GM12892 (cell line): ENCODE data around the gene SLC2A5.

Experiments
- DNase-seq: peaks from one replicate; pipeline ENCODE4 v3.0.0; 2011; ENCODE audit not compliant: insufficient read length
- FAIRE-seq: peaks from 2 replicates; lab custom pipeline; 2011; peaks lifted over from hg19 to GRCh38; lab: Jason Lieb, UNC
- POLR2A ChIP-seq: IDR thresholded peaks from 2 replicates; pipeline ENCODE4 v1.6.1; 2011; ENCODE audit warnings: low read depth, low read length, control low read depth
- POLR2AphosphoS5 ChIP-seq: IDR thresholded peaks from 2 replicates; pipeline ENCODE4 v1.6.1; 2011; ENCODE audit warnings: low read depth, low read length, control low read depth
- TAF1 ChIP-seq: IDR thresholded peaks from 2 replicates; pipeline ENCODE4 v1.6.1; 2011; ENCODE audit warnings: low read depth, mild to moderate bottlenecking, control low read depth, low read length, borderline replicate concordance

Gene SLC2A5

GRCh38 chr1:9070486-9070885, 1.1 kb upstream of the SLC2A5 start:
- DNase-seq (no peak), FAIRE-seq (no peak)
- no peak for TF ChIP-seq POLR2AphosphoS5
- no peak for TF ChIP-seq POLR2A
- TF ChIP-seq TAF1 = no peak

- FAIRE-seq = peak; percentile 33
- TF ChIP-seq TAF1 = no peak
- no peak for TF ChIP-seq POLR2A
- no peak for TF ChIP-seq POLR2AphosphoS5
- DNase-seq = no peak
These were observed 482 bp downstream of the SLC2A5 start for GRCh38 chr1:9068981-9069325.

- FAIRE-seq (peak; percentile 74), DNase-seq (no peak)
- TF ChIP-seq POLR2A = peak; percentile 52
- TF ChIP-seq POLR2AphosphoS5 = 0 out of 2 replicates have a peak, but pooled peaks have one; percentile 40
- no peak for TF ChIP-seq TAF1
These were observed 2.3 kb downstream of the SLC2A5 start for GRCh38 chr1:9066945-9067807.

- DNase-seq = no peak
- FAIRE-seq = peak; percentile 61
- no peak for TF ChIP-seq TAF1
- TF ChIP-seq POLR2A = peak; percentile 36; the same call in 1 of the 2 replicates
- peak; percentile 69; the same call in 1 of the 2 replicates for TF ChIP-seq POLR2AphosphoS5
These were observed 4.2 kb downstream of the SLC2A5 start for GRCh38 chr1:9065213-9065751.

- no peak for TF ChIP-seq POLR2AphosphoS5
- no peak for TF ChIP-seq POLR2A
- TF ChIP-seq TAF1 = no peak
- FAIRE-seq = no peak
- DNase-seq = no peak
These were observed 6.6 kb downstream of the SLC2A5 start for GRCh38 chr1:9062846-9063245.

GRCh38 chr1:9062021-9062471, 7.4 kb downstream of the SLC2A5 start:
- DNase-seq = no peak
- FAIRE-seq = no peak
- TF ChIP-seq POLR2AphosphoS5 (no peak), TAF1 (no peak)

- no peak for FAIRE-seq
- no peak for DNase-seq
- no peak; the same call in 1 of the 2 replicates for TF ChIP-seq POLR2A
- TF ChIP-seq TAF1 = no peak
- no peak for TF ChIP-seq POLR2AphosphoS5
These were observed 8.0 kb downstream of the SLC2A5 start for GRCh38 chr1:9061252-9061960.

GRCh38 chr1:9059891-9060744, 9.3 kb downstream of the SLC2A5 start:
- DNase-seq = no peak
- no peak for TF ChIP-seq TAF1
- peak; percentile 68; the same call in 1 of the 2 replicates for TF ChIP-seq POLR2AphosphoS5
- TF ChIP-seq POLR2A = peak; percentile 44; the same call in 1 of the 2 replicates
- peak; percentile 89 for FAIRE-seq

- DNase-seq (no peak), FAIRE-seq (no peak)
- TF ChIP-seq POLR2A = no peak
- no peak for TF ChIP-seq TAF1
These were observed 11.0 kb downstream of the SLC2A5 start for GRCh38 chr1:9058465-9058864.

- no peak for TF ChIP-seq POLR2A
- no peak for TF ChIP-seq TAF1
- TF ChIP-seq POLR2AphosphoS5 = no peak
These were observed 11.6 kb downstream of the SLC2A5 start for GRCh38 chr1:9057851-9058250.

More at GRCh38 chr1:9057851-9058250, 11.6 kb downstream of the SLC2A5 start:
- no peak for FAIRE-seq
- no peak for DNase-seq
